NCI-H1092 (cell line): Measurements from ENCODE around the gene FGF18.
"Not testable (repeated sequence)": the region's sequence is repeated elsewhere in the genome, so short reads cannot be mapped to it uniquely, and the experiment has no call there.

Experiments
- DNase-seq: peaks from one replicate; lab custom pipeline; 2025; lab: John Stamatoyannopoulos, UW

FGF18 gene

GRCh38 chr5:171497494-171497893 lies 78.0 kb downstream of the FGF18 start:
- not testable (repeated sequence) for DNase-seq

- no peak for DNase-seq
These were observed 78.7 kb downstream of the FGF18 start for GRCh38 chr5:171498166-171498565.

- DNase-seq: no peak
These were observed 80.2 kb downstream of the FGF18 start for GRCh38 chr5:171499611-171500010.

- no peak for DNase-seq
These were observed 86.1 kb downstream of the FGF18 start for GRCh38 chr5:171505473-171506043.

DNA sequence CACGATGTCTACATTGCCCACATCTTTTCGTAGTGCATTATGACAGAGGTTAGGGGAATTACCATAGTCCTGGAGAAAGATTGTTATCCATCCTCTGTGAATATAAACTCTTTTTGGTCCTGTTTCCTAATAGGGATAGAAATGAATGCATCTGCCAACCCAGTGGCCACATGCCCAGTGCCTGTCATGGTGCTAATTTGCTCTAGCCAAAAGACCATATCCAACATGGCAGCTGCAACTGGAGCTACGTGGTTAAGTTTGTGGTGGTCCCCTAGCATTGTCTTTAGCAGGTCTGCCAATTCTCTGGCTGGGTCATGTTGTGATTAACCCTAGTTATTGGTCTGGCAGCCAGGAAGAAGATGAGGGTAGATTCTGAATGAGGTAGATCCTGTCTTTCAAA lies 87.5 kb downstream of the FGF18 start:
- no peak for DNase-seq
